ENCODE results near the gene SLC6A9. TPM values are rescaled to one million over a fixed set of nuclear protein-coding genes. Genes with fewer than 3 reads are reported as not detected.

Gene SLC6A9
- total and polyA plus RNA-seq, 7 donors, result 0.28 to 1.2 (median 0.71) TPM

DNA sequence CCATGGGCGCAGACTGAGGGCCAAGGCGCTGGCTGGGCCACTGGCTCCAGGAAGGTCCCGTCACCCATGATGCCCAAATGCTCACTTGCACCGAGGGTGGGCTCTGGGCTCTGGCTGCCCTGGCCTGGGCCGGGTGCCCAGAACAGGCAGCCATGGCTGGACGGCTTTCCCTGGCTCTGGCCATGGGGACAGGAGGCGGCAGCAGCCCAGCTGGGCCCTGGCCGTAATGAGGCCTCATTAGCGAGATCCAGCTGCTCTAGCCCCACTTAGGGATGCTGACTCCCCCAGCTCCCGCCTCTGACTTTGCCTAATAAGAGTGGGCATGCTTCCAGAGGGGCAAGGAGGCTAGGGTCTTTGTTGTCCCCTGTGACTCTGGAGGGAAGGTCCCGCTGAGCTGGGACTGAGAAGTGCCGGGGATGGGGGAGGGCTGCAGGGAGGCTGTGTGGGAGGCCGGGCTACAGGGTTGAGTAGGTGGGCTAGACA is 11.8 kb downstream of the SLC6A9 start:
- intact Hi-C loops (cut with DNase I), result no loop called here
- whole genome bisulfite sequencing, 3 donors, result 63 to 71% (median 68%) methylated on average over 13 of the region's 13 CpGs
- Histone ChIP-seq H3K36me3 (ENCODE audit: insufficient read depth in 1 of 2, low read depth in 1 of 2) (no peaks in the 10 kb centered on the region), H3K4me3 (no peak overlapping the region), H3K4me1 (no peaks in the 10 kb centered on the region), H3K27me3 (ENCODE audit: insufficient read depth in 3 of 3, low read length in 2 of 3) (no peaks in the 10 kb centered on the region), H3K9me3 (no peaks in the 10 kb centered on the region), H3K27ac (no peak overlapping the region)
- DNase-seq (no peak), ATAC-seq (no peak)
- TF ChIP-seq, protein P1, sequence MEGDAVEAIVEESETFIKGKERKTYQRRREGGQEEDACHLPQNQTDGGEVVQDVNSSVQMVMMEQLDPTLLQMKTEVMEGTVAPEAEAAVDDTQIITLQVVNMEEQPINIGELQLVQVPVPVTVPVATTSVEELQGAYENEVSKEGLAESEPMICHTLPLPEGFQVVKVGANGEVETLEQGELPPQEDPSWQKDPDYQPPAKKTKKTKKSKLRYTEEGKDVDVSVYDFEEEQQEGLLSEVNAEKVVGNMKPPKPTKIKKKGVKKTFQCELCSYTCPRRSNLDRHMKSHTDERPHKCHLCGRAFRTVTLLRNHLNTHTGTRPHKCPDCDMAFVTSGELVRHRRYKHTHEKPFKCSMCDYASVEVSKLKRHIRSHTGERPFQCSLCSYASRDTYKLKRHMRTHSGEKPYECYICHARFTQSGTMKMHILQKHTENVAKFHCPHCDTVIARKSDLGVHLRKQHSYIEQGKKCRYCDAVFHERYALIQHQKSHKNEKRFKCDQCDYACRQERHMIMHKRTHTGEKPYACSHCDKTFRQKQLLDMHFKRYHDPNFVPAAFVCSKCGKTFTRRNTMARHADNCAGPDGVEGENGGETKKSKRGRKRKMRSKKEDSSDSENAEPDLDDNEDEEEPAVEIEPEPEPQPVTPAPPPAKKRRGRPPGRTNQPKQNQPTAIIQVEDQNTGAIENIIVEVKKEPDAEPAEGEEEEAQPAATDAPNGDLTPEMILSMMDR (IDR thresholded peaks at IDR 0.05), result no peak

DNA sequence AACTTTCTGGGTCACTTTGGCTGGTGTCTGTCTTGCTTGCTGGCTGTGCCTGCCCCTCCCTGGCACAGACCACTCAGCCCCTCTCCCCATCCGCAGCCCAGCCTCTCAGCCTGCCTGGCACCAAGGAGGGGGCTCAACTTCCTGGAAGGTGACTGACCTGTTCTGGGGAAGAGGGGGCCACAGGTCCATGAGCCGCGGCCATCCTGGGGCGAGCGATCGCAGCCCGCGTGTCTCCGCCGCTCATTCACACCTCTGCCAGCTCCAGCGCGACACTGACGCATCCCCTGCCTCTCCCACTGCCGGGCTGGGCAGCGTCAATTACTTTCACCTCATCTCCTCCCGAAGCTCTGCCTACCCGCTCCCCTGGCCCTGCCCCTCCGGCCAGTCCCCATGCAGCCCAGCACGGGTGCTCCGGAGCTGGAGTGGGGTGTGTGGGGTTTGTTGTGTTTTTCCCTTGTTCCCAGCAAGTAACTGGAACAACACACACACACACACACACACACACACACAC is 14.3 kb downstream of the SLC6A9 start:
- Histone ChIP-seq H3K4me1 (no peaks in the 10 kb centered on the region), H3K4me3 (no peak overlapping the region), H3K9me3 (no peaks in the 10 kb centered on the region), H3K27ac (no peak overlapping the region), H3K27me3 (ENCODE audit: insufficient read depth in 3 of 3, low read length in 2 of 3) (no peaks in the 10 kb centered on the region), H3K36me3 (ENCODE audit: insufficient read depth in 1 of 2, low read depth in 1 of 2) (no peaks in the 10 kb centered on the region)
- intact Hi-C loops (cut with DNase I), result no loop called here
- 76 to 84% (median 82%) methylated on average over 19 to 20 of the region's 20 CpGs for WGBS, 3 donors
- no peak for DNase-seq
- TF ChIP-seq, protein P1 (IDR thresholded peaks at IDR 0.05), result no peak
- ATAC-seq, result no peak

DNA sequence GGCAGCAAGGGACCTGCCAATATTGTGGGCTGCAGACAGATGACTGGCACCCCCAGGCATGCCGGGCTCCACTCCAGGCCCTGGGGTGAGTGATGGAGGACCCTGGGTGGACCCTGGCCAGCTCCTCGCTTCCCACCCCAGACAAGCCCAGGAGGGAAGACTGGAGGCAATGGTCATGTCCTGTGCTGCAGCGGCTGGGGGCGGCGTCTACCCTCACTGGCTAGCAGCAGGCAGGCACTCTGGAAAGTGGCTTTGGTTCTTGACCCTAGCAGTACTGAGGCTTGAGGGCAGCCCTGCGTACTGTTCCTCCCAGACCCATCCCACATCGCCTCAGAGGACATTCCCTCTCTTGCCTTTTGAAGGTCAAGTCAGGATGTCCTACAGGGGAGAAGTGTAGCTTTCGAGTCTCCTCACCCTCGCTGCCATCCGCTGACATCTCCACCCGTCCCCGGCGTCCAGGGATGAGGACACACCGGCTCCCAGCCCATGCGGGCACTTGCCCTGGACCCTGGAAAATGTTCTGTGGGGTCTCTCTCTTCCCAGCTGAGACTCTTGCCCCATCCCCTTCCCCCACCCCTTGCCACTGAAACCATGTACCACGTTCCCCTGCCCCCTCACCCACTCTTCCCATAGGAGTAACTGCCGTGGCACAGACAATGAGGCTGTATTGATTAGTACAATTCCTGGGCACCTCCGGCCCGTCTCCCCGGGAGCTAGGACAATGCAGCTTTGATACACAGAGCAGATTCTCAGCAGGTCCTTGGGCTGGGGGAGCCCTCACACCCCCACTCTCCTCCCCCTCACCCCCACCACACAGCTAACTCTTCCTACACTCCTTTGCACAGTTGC is 15.0 kb downstream of the SLC6A9 start:
- no peaks in the 10 kb centered on the region for H3K27me3 ChIP-seq (ENCODE audit: insufficient read depth in 3 of 3, low read length in 2 of 3)
- H3K4me3 ChIP-seq, result no peak overlapping the region
- H3K36me3 ChIP-seq (ENCODE audit: insufficient read depth in 1 of 2, low read depth in 1 of 2), result no peaks in the 10 kb centered on the region
- DNase-seq, result no peak
- H3K27ac ChIP-seq, result no peak overlapping the region
- WGBS, 3 donors, result 84 to 86% (median 84%) methylated on average over 20 of the region's 20 CpGs
- no peaks in the 10 kb centered on the region for H3K9me3 ChIP-seq
- TF ChIP-seq, protein P1 (IDR thresholded peaks at IDR 0.05), result no peak
- H3K4me1 ChIP-seq, result no peaks in the 10 kb centered on the region
- no peak for ATAC-seq
- intact Hi-C loops (cut with DNase I), result no loop called here

DNA sequence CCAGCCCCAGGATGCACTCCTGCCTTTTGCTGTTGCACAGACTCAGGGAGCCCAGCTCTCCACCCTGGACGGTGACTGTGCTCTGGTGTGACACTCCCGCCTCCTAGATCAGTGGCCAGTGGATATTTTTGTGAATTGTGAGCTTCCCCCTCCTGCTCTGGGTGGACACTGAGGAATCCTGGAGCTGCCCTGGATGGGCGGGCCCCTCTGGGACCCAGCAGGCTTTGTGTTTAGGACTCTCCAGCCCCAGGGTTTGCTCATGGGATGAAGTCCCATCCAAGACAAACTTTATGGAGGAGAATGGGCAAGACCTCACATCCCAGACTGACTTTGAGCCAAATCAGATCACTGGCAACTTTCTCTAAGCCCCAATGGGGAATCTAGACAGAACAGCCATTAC is 16.1 kb downstream of the SLC6A9 start:
- no peak overlapping the region for H3K4me3 ChIP-seq
- WGBS, 3 donors, result 63 to 73% (median 69%) methylated on average over 3 of the region's 3 CpGs
- DNase-seq (no peak), ATAC-seq (no peak)
- H3K27me3 ChIP-seq (ENCODE audit: insufficient read depth in 3 of 3, low read length in 2 of 3), result no peaks in the 10 kb centered on the region
- no peak overlapping the region for H3K27ac ChIP-seq
- H3K9me3 ChIP-seq, result no peaks in the 10 kb centered on the region
- TF ChIP-seq, protein P1 (IDR thresholded peaks at IDR 0.05), result no peak
- no peaks in the 10 kb centered on the region for H3K36me3 ChIP-seq (ENCODE audit: insufficient read depth in 1 of 2, low read depth in 1 of 2)
- intact Hi-C loops (cut with DNase I), result no loop called here
- no peaks in the 10 kb centered on the region for H3K4me1 ChIP-seq

All from psoas muscle (tissue), 8 donors.